GM12892 (cell line): Measurements from ENCODE around the gene ENDOD1.

Experiments
- POLR2A ChIP-seq: IDR thresholded peaks from 2 replicates; pipeline ENCODE4 v1.6.1; 2011; ENCODE audit warnings: low read depth, low read length, control low read depth
- POLR2AphosphoS5 ChIP-seq: IDR thresholded peaks from 2 replicates; pipeline ENCODE4 v1.6.1; 2011; ENCODE audit warnings: low read depth, low read length, control low read depth
- TAF1 ChIP-seq: IDR thresholded peaks from 2 replicates; pipeline ENCODE4 v1.6.1; 2011; ENCODE audit warnings: low read depth, mild to moderate bottlenecking, control low read depth, low read length, borderline replicate concordance

GRCh38 chr11:95050595-95051202, 38.9 kb upstream of the ENDOD1 start:
- TF ChIP-seq TAF1 (no peak), POLR2AphosphoS5 (no peak), POLR2A (no peak)
